Gastrocnemius medialis (tissue), 4 donors: ENCODE data around the gene XKR7.

Experiments used
- POLR2A ChIP-seq, 2 donors: fragments of 450-650 bp; IDR thresholded peaks; one replicate each; pipeline ENCODE4 v1.6.1; 2017; ENCODE audit warnings: antibody characterized with exemption in 2 of 2, mild to moderate bottlenecking in 2 of 2, moderate library complexity in 2 of 2
- TF ChIP-seq, protein P1 (sequence below), 5 experiments: fragments of 450-650 bp in 3 of 5; fragments of 200-600 bp in 2 of 5; sonication (generic) in 2 of 5; IDR thresholded peaks in 4 of 5; conservative IDR thresholded peaks in 1 of 5; 1 replicate in 4 of 5; 2 replicates in 1 of 5; pipeline ENCODE4 v1.5.1; 2016 to 2019; ENCODE audit warnings: antibody characterized with exemption in 5 of 5, mild to moderate bottlenecking in 3 of 5, moderate library complexity in 3 of 5

DNA sequence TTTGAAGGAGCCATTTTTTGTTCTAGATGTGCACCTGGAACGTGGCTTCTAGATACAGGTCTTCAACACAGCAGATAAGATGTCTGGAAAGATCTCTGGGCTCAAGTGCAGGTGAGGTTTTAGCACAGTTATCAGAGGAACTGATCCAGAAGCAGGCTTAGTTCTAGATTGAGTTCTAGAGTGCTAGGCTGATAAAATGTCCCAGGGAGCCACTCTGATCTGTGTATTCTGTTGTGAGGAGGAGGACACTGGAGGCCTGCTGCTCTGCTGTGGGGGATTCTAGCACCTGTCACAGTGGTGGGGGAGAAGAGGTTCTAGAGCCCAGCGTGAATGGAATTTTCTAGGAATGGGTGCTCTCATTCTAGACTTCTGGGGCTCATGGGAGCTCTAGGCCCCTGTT is 30.3 kb downstream of the XKR7 start:
- TF ChIP-seq, protein P1, sequence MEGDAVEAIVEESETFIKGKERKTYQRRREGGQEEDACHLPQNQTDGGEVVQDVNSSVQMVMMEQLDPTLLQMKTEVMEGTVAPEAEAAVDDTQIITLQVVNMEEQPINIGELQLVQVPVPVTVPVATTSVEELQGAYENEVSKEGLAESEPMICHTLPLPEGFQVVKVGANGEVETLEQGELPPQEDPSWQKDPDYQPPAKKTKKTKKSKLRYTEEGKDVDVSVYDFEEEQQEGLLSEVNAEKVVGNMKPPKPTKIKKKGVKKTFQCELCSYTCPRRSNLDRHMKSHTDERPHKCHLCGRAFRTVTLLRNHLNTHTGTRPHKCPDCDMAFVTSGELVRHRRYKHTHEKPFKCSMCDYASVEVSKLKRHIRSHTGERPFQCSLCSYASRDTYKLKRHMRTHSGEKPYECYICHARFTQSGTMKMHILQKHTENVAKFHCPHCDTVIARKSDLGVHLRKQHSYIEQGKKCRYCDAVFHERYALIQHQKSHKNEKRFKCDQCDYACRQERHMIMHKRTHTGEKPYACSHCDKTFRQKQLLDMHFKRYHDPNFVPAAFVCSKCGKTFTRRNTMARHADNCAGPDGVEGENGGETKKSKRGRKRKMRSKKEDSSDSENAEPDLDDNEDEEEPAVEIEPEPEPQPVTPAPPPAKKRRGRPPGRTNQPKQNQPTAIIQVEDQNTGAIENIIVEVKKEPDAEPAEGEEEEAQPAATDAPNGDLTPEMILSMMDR (IDR thresholded peaks at IDR 0.05 in 4 of 5, conservative IDR thresholded peaks at IDR 0.05 in 1 of 5): no peak
- no peak for TF ChIP-seq POLR2A (IDR thresholded peaks at IDR 0.05)
